K562 (cell line): ENCODE data around the gene MEF2D. TPM values are rescaled to one million over a fixed set of nuclear protein-coding genes. Genes with fewer than 3 reads are reported as not detected.

ENCODE experiments used
- ARID3B ChIP-seq: fragments of 250-450 bp; sonication (Bioruptor Pico); IDR thresholded peaks from 2 replicates; pipeline ENCODE4 v1.4.0; 2020; ENCODE audit warnings: borderline replicate concordance
- DMBX1 ChIP-seq: fragments of 250-450 bp; sonication (Bioruptor Pico); IDR thresholded peaks from 2 replicates; pipeline ENCODE4 v1.8.0; 2022; ENCODE audit warnings: inconsistent platforms, mild to moderate bottlenecking, moderate library complexity, borderline replicate concordance
- EGR1 ChIP-seq: fragments of 450-650 bp; conservative IDR thresholded peaks from 2 replicates; pipeline ENCODE4 v1.6.1; 2017; ENCODE audit warnings: mild to moderate bottlenecking
- ERF ChIP-seq: fragments of 450-650 bp; formaldehyde crosslinking; IDR thresholded peaks from 2 replicates; pipeline ENCODE4 v1.4.0; 2020; ENCODE audit warnings: mild to moderate bottlenecking, mixed read lengths
- ETV1 ChIP-seq: fragments of 450-650 bp; conservative IDR thresholded peaks from 2 replicates; pipeline ENCODE4 v1.6.1; 2016; ENCODE audit warnings: missing genetic modification characterization, control low read depth, low read depth, missing compliant biosample characterization
- GATA2 ChIP-seq: sonication (generic); formaldehyde crosslinking; IDR thresholded peaks from 2 replicates; pipeline ENCODE4 v1.4.0; 2020; ENCODE audit warnings: mild to moderate bottlenecking, missing genetic modification reagents
- JUND ChIP-seq, 2 experiments: IDR thresholded peaks; 2 replicates in 1 of 2; 3 replicates in 1 of 2; pipeline ENCODE4 v1.6.1; 2011; ENCODE audit warnings: borderline replicate concordance in 2 of 2, low read depth in 2 of 2, low read length in 2 of 2, improper control_type of control experiment in 1 of 2, missing biosample characterization in 1 of 2, missing genetic modification characterization in 1 of 2, missing genetic modification reagents in 1 of 2
- KAT2B ChIP-seq: IDR thresholded peaks from one replicate; pipeline ENCODE4 v1.6.1; 2012; ENCODE audit warnings: low read depth, mild to moderate bottlenecking, control low read depth, inconsistent platforms, low read length, moderate library complexity
- KDM1A ChIP-seq, 2 experiments: fragments of 450-650 bp; IDR thresholded peaks; 2 replicates each; pipeline ENCODE4 v1.6.1; 2016; ENCODE audit warnings: mild to moderate bottlenecking in 2 of 2
- LEF1 ChIP-seq: fragments of 450-650 bp; IDR thresholded peaks from 2 replicates; pipeline ENCODE4 v1.6.1; 2016; ENCODE audit warnings: mild to moderate bottlenecking
- MYC ChIP-seq, 2 experiments: fragments of 250-450 bp in 1 of 2; sonication (Bioruptor Pico) in 1 of 2; IDR thresholded peaks; 2 replicates each; pipeline versions ENCODE4 v1.5.1 to v1.6.1; 2012 to 2021; ENCODE audit warnings: low read depth in 2 of 2, borderline replicate concordance in 1 of 2, improper control_type of control experiment in 1 of 2, low read length in 1 of 2, mild to moderate bottlenecking in 1 of 2, moderate library complexity in 1 of 2
- NFYB ChIP-seq: IDR thresholded peaks from 2 replicates; pipeline ENCODE4 v1.6.1; 2011; ENCODE audit warnings: mild to moderate bottlenecking, moderate library complexity; ENCODE audit not compliant: insufficient read length; ENCODE audit errors: extremely low read depth
- PHF8 ChIP-seq: fragments of 200-600 bp; sonication (generic); IDR thresholded peaks from 2 replicates; pipeline ENCODE4 v1.6.1; 2012; ENCODE audit warnings: mixed run types, mild to moderate bottlenecking, inconsistent platforms, low read length, moderate library complexity, borderline replicate concordance
- POLR2G ChIP-seq: fragments of 200-400 bp; formaldehyde crosslinking; IDR thresholded peaks from 2 replicates; pipeline ENCODE4 v1.6.1; 2017; ENCODE audit warnings: low read depth, mild to moderate bottlenecking, antibody characterized with exemption, low read length, moderate library complexity
- RBBP5 ChIP-seq: fragments of 200-600 bp; sonication (generic); IDR thresholded peaks from 2 replicates; pipeline ENCODE4 v1.6.1; 2012; ENCODE audit warnings: borderline replicate concordance, mild to moderate bottlenecking, low read length, control low read depth, inconsistent platforms; ENCODE audit not compliant: insufficient read depth, poor library complexity, severe bottlenecking
- TOE1 ChIP-seq, 2 experiments: fragments of 450-650 bp in 1 of 2; sonication (generic) in 1 of 2; formaldehyde crosslinking in 1 of 2; IDR thresholded peaks; 2 replicates each; pipeline versions ENCODE4 v1.7.1 to v1.8.0; 2016 to 2022; ENCODE audit warnings: borderline replicate concordance in 2 of 2, mild to moderate bottlenecking in 2 of 2, antibody characterized with exemption in 1 of 2, inconsistent platforms in 1 of 2, low read depth in 1 of 2, missing genetic modification reagents in 1 of 2, moderate library complexity in 1 of 2
- ZBTB12 ChIP-seq: fragments of 250-450 bp; sonication (Bioruptor Pico); IDR thresholded peaks from 2 replicates; pipeline ENCODE4 v1.4.0; 2020
- polyA plus RNA-seq, 8 experiments: library from polyadenylated mRNA; depleted of rRNA in 4 of 8; stranded (reverse) in 5 of 8; unstranded in 3 of 8; fragments of >200 nt; fragmentation: Nextera tagmentation in 2 of 8; fragmentation: Illumina TruSeq in 1 of 8; extraction: Ambion mirVana in 2 of 8; extraction: Trizol in 1 of 8; gene quantifications; 2 replicates each; pipeline versions ENCODE4 v1.2.1 to v1.2.3, GENCODE V29; 2011 to 2014; ENCODE audit warnings: inconsistent platforms in 1 of 8, missing spikeins in 1 of 8
- total RNA-seq, 7 experiments: library from RNA; depleted of rRNA in 6 of 7; stranded (reverse); fragments of >200 nt in 6 of 7; fragmentation: Illumina TruSeq in 2 of 7; extraction: Trizol in 2 of 7; gene quantifications; 2 replicates each; pipeline versions ENCODE4 v1.2.1 to v1.2.3, GENCODE V29; 2011 to 2021; ENCODE audit warnings: low replicate concordance in 1 of 7
- TF ChIP-seq, protein P1 (sequence below): fragments of 450-650 bp; IDR thresholded peaks from 2 replicates; pipeline ENCODE4 v1.6.1; 2016; ENCODE audit warnings: missing biosample characterization, missing genetic modification characterization

MEF2D gene
- total and polyA plus RNA-seq, 9 of the 15 experiments (the other 6 are each of a cell fraction or from before 2014, with no cell fraction given) = 0.10 to 19.5 (median 2.6) TPM

DNA sequence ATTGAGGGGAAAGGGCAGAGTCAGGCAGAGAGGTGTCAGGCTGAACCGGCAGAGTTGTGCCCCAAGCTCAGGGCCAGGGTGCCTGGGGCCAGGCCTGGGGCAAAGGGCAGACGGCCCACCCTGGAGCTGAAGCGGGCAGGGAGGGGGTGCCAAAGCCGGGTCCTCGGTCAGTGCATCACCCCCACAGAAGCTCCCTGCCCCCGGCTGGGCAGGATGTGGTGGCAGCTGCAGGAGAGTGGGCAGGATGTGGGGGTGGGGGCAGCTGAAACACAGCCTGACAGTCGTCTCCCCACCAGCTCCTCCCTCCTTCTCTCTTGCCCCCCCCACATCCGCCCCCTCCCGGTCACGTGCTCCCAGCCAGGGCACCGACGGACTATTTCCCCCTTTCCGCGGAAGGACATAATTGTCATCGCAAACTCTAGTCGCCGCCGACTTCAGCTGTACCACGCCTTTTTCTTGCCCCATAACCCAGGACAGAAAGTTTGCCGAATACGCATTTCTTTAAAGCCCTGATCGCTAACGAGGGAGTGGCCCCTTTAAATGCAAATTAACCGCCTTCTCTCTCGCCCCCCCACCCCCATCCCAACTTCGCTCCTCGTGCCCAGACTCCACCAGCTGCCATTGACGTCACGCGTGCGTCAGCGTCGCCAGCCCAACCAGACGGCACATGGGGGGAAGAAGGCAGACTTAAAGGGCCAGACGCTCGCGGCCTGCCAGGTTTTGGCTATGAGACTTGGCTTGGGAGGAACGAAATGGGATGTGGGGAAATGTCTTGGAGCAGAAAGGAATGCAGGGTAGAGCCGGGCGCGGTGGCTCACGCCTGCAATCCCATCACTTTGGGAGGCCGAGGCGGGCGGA is 4.5 kb upstream of the MEF2D start (continued):
- TF ChIP-seq EGR1 (peak; percentile 92), TOE1 (IDR thresholded peaks at IDR 0.05; ENCODE audit: borderline replicate concordance) (peak; percentile 97), TOE1 (CRISPR knock-in tag; IDR thresholded peaks at IDR 0.05; ENCODE audit: borderline replicate concordance, low read depth) (no peak), ERF (0 out of 2 replicates have a peak, but pooled peaks have one; percentile 23), ETV1 (tag) (peak; percentile 84), POLR2G (peak; percentile 61), JUND (IDR thresholded peaks at IDR 0.05; ENCODE audit: borderline replicate concordance, low read depth, low read length) (peak; percentile 88), JUND (tag; IDR thresholded peaks at IDR 0.05; ENCODE audit: borderline replicate concordance, low read depth, low read length) (peak; percentile 69; the same call in 1 of the 3 replicates), PHF8 (0 out of 2 replicates have a peak, but pooled peaks have one; percentile 15), GATA2 (CRISPR knock-in tag) (no peak), KDM1A (IDR thresholded peaks at IDR 0.05) (peak; percentile 63 to 66), RBBP5 (no peak), KAT2B (no peak), DMBX1 (CRISPR knock-in tag) (peak; percentile 33; the same call in 1 of the 2 replicates), ARID3B (CRISPR knock-in tag) (0 out of 2 replicates have a peak, but pooled peaks have one; percentile 12), NFYB (peak; percentile 88), MYC (IDR thresholded peaks at IDR 0.05; ENCODE audit: low read depth, low read length) (peak; percentile 95), MYC (CRISPR knock-in tag; IDR thresholded peaks at IDR 0.05; ENCODE audit: borderline replicate concordance, low read depth) (no peak), ZBTB12 (peak; percentile 97), LEF1 (peak; percentile 78)
- TF ChIP-seq, protein P1, sequence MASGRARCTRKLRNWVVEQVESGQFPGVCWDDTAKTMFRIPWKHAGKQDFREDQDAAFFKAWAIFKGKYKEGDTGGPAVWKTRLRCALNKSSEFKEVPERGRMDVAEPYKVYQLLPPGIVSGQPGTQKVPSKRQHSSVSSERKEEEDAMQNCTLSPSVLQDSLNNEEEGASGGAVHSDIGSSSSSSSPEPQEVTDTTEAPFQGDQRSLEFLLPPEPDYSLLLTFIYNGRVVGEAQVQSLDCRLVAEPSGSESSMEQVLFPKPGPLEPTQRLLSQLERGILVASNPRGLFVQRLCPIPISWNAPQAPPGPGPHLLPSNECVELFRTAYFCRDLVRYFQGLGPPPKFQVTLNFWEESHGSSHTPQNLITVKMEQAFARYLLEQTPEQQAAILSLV = no peak
